GM21576 (cell line): ENCODE results near the gene STK17A.
"Not testable (repeated sequence)": the region's sequence is repeated elsewhere in the genome, so short reads cannot be mapped to it uniquely, and the experiment has no call there.

Experiments used
- ATAC-seq: cut with Tn5 transposase; IDR thresholded peaks from one replicate; pipeline ENCODE4 v1.9.1; 2021; ENCODE audit warnings: mild to moderate bottlenecking, moderate library complexity; ENCODE audit not compliant: unreplicated experiment

STK17A gene

DNA sequence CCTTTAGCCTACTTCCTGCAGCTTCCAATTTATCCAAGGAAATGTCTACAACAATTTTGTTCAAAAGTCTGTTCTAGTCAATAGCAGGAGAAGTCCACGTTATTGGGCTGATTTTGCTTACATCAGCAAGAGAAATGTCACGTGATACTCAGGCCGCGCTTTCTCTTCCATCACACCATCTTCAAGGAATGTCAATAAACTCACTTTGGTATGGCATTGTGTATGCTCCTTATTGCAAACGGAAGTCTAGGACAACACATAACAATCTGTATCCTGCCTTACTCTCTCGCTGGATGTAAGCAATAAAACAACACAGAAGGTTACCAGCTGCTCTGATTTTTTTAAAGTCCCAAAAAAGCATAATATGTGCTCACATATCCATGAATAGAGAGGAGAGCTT is 17.1 kb upstream of the STK17A start:
- ATAC-seq = no peak

- ATAC-seq = no peak
Observed at GRCh38 chr7:43568529-43568928, 14.4 kb upstream of the STK17A start.

- ATAC-seq = no peak
Observed at GRCh38 chr7:43569424-43569823, 13.5 kb upstream of the STK17A start.

DNA sequence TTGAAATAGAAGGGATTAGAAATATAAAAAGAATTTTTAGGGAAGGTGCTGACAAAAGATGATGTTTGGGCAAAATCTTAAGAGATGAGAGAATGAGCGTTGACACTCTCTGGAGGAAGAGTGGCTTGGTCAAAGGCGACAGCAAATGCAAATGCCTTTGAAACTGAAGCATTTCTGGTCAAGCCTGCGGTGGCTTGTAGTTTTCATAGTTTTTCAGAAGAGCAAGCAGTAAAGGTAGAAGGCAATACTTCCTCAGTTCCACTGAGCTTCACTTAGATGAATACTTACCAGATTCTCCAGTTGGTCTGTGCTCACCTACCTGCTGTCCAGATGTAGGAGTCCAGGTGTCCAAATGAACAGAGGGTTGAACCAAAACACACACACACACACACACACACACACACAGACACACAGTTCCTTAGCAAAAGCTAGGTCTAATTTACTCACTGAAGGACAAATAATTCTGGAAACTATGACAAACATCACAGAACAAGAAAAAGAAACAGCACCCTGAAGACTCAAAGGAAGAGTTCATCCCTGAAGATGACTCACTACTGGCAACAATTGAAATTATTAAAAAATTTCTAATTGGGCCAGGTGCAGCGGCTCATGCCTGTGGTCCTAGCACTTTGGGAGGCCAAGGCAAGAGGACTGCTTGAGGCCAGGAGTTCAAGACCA is 12.1 kb upstream of the STK17A start:
- ATAC-seq = peak; percentile 73

DNA sequence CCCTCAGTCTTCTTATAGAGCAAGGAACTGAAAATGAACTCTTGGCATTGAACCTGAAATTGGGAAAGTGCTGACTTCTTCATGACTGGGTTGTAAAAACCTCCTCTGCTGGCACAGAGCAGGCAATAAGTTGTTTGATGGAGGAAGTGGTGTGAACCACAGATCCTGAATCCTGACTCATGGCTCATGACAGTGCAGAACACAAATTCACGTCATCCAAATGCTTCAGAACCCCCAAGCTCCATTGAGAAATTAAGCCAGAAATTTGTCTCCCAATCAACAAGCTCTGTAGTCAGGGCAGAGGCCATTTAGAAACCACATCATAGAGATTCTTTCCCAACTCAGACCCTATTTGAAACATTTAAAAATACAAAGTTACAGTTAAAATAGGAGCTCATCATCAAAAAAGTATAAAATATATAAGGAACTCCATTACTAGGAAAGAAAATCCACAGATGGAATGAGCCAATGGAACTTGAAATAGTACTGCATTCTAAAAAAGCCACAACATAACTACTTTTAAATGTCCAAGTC is 10.3 kb upstream of the STK17A start:
- peak; percentile 33 for ATAC-seq

DNA sequence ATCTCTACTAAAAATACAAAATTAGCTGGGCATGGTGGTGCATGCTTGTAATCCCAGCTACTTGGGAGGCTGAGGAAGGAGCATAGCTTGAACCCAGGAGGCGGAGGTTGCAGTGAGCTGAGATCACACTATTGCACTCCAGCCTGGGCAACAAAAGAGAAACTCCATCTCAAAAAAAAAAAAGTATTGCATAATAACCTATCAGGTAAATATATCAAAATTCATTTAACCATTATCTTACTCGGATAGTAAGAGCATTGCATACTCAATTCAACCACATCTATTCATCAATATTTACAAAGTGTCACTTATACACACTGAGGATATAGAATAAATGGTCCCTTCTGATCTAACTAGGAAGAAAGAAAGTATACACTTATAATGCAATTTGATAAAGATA is 9.1 kb upstream of the STK17A start:
- ATAC-seq = not testable (repeated sequence)

DNA sequence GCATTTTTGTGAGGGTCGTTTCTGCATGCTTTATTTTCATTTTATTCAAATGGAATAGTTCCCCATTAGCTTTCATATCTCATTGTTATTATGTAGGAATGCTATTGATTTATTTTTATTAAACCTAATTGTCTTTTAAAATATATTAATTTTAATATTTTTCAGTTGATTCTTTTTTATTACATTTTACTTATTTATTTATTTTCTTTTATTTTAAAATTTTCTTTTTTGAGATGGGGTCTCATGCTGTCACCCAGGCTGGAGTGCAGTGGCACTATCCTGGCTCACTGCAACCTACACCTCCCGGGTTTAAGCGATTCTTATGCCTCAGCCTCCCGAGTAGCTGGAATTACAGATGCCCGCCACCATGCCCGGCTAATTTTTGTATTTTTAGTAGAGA is 7.4 kb upstream of the STK17A start:
- ATAC-seq = no peak

DNA sequence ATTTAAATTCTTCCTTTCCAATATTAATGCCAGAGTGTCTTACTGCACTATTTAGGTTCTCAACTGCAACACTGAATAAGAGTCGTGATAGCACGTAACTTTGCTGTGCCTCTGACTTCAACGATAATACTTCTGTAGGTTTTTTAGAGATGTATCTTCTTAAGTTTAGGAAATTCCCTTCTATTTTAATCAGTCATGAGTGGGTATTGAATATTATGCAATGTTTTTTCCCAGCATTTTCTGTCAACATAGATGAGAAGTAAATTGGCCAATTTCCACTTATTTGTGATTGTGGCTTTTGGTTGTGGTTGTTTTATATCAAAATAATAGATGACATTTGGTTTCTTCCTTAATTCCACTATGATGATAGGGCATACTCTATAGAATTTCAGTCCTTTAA is 6.7 kb upstream of the STK17A start:
- ATAC-seq = no peak

GRCh38 chr7:43577485-43577951 is 5.4 kb upstream of the STK17A start:
- no peak for ATAC-seq

DNA sequence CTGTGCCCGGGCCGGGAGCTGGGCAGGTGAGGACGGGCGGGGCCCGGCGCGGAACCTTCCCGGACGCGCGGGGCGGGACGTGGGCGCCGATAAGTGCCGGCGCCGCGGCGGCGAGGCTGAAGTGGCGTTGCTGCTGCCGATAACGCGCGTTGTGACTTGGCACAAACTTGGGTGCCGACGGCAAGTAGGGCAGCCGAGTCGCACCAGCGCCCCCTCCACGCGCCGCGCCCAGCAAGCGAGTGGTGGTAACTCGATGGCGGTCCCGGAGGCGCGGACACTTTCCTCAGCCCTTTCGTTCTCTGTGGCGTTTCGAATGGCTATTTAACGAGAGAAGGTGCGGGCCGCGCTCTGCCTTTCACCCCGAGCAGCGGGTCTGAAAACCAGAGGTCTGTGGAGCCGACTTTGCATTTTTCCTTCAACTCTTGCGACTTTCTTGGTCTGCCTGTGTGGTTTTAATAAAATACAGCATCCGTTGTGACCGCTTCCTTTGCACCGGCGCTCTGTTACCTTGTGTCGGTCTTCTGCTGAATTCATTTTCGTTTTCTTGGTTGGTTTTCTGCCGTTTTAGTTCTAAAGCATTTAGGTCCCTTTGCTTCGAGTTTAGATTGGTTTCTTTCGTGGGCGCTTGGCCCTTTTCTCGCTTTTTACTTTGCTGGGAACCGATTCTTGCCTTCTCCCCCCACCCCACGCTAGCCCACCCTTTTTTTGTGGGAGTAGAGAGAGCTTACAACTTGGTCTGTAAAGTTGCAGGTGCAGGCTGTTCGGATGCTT is 701 bp downstream of the STK17A start:
- peak; percentile 20 for ATAC-seq

DNA sequence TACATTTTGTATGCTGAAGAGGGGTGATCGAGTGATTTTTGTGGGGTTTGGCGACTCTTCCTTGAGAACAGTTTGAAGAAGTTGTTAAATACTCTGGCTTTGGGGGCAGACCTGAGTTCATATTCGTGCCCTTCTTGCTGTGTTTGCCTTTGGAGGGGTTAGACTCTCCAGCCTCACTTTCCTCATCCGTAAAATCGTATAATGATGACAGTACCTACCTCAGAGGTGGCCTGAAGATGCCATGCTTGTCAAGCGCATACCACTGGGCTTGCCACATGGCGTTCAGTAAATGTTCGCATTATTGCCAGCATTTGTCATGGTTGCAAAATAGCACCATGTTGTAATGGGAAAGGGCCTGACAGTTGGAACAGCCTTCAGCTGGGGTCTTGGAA is 1.3 kb downstream of the STK17A start:
- ATAC-seq = no peak

DNA sequence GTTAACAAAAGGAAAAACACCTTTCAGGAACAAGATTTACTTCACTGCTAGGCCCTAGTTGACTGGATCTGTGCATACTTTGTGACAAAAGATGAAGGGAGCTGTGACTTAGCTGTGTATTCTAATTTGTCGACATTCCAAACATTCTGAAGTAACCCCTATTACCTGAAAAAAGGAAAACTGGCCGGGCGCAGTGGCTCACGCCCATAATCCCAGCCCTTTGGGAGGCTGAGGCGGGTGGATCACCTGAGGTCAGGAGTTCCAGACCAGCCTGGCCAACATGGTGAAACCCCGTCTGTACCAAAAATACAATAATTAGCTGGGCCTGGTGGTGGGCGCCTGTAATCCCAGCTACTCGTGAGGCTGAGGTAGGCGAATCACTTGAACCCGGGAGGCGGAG is 1.8 kb downstream of the STK17A start:
- ATAC-seq = not testable (repeated sequence)

DNA sequence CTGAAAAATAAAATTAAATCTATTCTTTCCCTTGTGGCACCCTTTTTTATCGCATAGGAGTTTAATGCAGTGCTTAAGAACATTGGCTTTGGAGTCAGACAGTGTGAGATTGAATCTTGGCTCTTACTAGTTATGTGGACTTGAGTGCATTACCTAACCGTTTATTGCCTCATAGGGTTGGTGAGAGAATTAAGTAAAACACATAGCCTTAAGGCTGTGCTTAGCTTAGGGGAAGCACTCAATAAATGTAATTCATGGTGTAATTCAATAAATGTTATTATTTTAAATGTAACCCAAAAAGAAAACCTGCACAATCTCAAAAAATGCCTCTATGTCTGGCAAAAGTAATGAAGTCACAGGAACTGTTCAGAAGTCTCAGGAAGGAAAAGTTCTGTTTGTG is 2.7 kb downstream of the STK17A start:
- no peak for ATAC-seq

DNA sequence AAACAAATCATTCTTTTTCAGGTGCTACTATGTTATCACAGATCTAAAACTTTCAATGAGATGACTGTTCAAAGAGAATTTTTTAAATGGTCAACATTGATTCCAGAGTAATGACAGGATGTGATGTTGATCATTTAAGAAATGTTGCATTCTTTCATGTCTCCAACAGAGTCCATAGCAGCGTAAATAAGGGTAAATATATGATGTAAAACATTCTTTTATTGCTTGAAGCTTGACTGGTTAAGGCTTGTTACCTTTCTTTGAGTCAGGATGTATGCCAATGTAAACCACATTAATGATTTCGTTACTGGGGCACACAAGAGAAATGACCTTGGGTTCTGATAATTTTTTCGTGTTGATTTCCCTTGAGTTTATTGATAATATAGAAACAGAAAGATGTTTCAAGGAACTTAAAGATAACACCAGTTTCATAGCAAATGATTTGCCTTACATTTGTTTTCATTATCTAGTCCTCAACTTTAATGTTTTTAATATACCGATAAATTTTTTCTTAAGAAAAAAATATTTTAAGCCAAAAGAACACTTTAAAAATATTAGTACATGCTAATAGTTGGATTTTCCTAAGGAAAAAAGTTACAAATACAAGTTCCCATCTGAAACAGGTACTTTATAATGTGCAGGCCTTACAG is 3.5 kb downstream of the STK17A start:
- ATAC-seq = no peak

- no peak for ATAC-seq
Observed at GRCh38 chr7:43588477-43589132, 5.7 kb downstream of the STK17A start.

DNA sequence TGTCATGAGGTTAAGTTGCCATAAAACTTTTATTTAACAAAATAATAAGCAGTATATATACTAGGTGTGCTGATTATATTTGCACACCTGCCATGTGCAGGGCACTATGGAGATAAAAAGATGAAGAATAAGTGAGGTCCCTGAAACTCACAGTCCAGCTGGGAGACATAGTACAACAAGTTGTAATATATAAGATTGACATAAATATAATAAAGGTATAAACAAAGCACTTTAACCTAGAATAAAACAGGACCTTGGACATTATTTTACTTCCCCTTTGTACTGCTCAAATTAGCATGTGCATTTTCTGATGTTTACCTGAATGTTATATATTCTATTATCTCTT is 6.2 kb downstream of the STK17A start:
- no peak for ATAC-seq

DNA sequence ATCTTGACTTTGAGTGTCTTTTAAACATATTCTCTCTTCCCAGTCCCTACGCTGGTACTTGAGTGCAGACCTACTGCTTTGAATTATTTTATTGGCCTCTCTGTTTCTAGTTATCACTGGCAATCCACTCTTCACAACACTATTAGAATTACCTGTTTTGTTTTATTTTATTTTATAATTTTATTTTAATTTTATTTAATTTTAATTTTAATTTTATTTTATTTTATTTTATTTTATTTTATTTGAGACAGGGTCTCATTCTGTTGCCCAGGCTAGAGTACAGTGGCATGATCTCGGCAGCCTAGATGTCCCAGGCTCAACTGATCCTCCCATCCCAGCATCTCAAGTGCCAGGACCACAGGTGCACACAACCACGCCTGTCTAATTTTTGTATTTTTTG is 6.8 kb downstream of the STK17A start:
- ATAC-seq = no peak

GRCh38 chr7:43590862-43591557 is 8.1 kb downstream of the STK17A start:
- ATAC-seq = peak; percentile 68

DNA sequence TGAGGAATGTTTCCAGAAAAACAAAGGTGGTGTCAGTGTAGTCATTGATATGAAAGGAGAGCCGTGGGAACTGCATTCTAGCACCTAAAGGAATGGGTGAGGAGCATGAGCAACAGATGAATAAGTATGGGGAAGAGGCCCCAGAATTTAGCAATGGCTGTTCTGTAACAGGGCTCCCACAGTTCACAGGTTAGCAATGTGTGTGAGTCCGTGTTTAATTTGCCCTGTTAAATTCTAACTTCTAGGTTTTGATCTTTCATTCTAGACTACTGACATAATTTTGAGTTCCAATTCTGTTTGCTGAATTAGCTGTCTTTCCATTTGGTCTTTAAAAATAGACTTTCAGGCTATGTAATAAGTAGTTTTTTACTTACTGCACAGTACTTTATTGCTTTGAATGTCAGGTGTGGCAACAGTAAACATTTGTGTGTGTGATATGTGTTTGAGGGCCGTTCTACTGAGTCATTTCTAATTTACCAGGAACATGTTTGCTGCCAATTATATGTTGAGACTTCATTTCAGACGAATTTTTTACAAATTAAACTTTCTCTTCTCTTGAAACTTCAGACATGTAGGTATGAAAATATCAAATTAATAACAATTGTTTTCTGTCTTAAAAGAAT is 8.8 kb downstream of the STK17A start:
- no peak for ATAC-seq

DNA sequence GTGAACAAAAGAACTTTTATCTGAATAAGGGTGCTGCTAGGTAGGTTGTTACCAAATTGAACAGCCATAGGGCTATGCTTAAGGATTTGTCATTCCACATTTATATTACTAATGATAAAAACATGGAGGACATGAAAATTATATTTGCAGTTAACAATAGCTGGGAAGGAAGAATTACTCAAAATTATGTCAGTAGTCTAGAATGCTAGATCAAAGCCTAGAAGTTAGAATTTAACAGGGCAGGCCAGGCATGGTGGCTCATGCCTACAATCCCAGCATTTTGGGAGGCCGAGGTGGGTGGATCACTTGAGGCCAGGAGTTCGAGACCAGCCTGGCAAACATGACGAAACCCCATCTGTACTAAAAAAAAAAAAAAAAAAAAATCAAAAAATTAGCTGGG is 9.4 kb downstream of the STK17A start:
- no peak for ATAC-seq
